HG03571 (cell line): ENCODE data around the gene DYNC1I2.
"Not testable (repeated sequence)": the region's sequence is repeated elsewhere in the genome, so short reads cannot be mapped to it uniquely, and the experiment has no call there.

Experiments used
- ATAC-seq: cut with Tn5 transposase; IDR thresholded peaks from one replicate; pipeline ENCODE4 v1.9.1; 2021; ENCODE audit not compliant: unreplicated experiment

The DYNC1I2 gene

GRCh38 chr2:171774581-171774980, 87.3 kb downstream of the DYNC1I2 start:
- not testable (repeated sequence) for ATAC-seq

GRCh38 chr2:171778515-171778914, 91.2 kb downstream of the DYNC1I2 start:
- no peak for ATAC-seq

GRCh38 chr2:171785450-171785849, 98.2 kb downstream of the DYNC1I2 start:
- no peak for ATAC-seq

DNA sequence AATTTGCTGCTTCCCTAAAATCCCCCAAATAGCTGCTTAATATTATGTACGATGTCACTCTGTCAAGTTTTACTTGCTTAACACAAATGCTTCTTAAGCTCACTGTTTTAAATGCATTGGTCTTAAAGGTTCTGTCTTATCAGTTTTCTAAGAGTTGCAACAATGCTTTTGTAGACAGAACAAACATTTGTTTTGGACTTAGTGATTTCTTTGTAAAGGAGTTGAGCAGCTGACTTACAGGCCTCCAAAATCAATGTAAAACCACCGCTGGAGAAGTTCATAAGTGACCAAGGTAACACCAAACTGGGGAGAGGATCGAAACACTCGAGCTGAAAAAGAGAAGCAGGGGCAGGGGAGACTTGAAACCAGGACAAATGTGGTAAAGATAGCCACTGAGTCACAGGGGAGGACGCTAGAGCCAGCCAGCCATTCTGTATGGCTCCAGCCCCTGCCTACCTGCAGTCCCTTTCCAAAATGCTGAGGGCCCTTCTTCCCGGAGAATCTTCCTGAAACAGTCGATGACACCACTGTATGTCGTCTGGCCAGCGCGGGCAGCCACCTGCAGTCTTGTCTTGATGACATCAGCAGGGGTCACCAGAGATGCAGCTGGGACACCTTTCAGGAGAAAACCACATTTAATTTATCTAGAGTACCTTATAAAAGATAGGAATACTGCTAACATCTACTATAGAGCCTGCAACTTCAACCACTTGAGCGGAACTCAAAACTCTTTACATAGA, 100.2 kb downstream of the DYNC1I2 start:
- no peak for ATAC-seq

- no peak for ATAC-seq
These were observed 101.2 kb downstream of the DYNC1I2 start for GRCh38 chr2:171788316-171788993.

DNA sequence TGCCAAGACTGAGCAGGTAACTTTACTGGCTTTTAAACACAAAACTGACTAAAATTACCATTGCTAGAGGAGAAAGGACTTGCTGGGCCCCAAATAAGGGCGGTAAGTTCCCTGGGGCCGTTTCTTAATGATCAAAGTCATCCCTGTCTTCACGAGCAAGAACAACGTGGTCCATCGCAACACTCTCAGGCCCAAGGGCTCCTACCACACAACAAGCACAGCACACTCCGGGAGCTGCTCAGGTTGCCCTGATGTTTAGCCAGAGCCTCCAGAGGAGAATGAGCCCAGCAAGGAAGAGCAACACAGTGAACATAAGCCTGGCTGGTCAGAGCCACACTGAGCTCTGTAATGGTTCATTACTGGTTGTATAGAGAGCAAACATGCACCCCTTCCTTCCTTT, 102.7 kb downstream of the DYNC1I2 start:
- no peak for ATAC-seq

DNA sequence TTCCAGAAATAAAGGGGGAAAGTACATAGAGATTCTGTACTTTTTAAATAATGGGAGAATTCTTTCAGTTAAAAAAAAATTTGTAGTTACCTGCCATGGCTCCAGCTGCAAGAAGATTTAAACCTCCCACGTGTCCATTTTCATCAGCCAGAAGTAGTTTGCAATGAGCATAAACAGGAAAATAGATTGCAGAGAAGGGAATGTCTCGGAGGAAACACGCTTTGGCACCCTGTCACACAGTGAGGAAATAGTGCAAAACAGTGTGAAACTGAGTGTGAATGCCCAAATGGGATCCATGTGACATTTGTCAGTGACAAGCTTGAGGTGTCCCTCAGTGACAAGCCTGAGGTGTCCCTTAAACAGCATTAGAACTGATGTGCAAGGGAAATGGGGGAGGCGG, 104.1 kb downstream of the DYNC1I2 start:
- no peak for ATAC-seq

DNA sequence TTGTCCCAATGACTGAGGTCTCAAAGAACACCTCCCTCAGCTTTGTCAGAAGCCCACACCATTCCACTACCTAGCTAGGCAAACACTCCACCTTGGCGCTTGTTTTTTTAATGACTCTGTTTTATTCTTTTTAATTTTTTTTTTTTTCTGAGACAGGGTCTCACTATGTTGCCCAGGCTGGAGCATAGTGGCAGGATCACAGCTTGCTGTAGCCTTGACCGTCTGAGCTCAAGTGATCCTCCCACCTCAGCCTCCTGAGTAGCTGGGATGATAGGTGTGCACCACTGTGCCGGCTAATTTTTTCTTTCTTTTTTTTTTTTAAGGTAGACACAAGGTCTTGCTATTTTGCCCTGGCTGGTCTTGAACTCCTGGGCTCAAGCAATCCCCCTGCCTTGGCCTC, 104.9 kb downstream of the DYNC1I2 start:
- no peak for ATAC-seq

- no peak for ATAC-seq
These were observed 105.8 kb downstream of the DYNC1I2 start for GRCh38 chr2:171792886-171793580.

DNA sequence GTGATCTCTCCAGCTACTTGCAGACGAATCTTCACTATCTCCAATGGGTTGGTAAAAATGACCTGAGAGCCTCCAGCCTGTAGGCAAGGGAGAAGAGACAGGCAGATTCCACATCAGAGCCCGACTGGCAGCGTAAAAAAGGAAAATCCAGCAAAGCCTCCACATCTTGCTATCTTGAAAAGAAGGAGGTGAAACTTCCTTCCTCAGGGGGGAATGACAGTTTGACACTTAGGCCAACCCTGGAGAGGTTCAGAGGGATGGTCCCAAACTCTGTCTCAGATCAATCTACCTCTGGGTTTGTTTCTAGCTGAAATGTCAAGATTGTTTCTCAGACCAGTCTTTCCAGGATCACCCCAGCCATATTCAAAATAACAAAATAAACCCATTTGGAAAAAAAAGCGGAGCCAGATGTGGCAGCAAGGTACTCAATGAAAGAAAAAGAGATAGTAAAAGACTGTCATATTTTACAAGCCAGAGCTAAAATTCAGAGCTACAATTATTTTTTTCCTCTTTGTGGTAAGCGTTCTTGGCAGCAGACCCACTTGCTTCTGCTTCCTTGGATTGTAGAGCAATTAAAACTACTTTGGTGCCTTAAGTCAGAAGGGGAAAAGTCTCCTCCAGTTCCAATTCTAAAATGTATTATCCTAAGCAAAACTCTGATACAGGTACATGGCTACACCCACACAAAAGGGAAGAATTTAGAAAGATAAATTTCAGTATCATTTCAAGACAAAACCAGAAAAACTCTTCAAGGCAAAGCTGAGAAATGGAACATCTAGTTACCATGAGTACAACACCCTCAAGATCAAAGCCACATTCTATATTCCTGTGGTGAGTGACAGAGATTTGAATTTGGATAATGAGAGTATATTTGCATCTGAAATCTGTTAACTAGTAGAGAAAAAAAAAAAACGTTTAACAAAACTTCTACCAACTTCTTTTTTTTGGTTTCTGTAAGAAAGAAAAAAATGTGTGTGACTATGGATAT, 106.7 kb downstream of the DYNC1I2 start:
- ATAC-seq: no peak

GRCh38 chr2:171794918-171795317, 107.6 kb downstream of the DYNC1I2 start:
- no peak for ATAC-seq
